Sigmoid colon (tissue), 4 donors: Measurements from ENCODE around the gene AKAP7.

Experiments
- EP300 ChIP-seq, 4 donors: sonication (generic); formaldehyde crosslinking; IDR thresholded peaks; one replicate each; pipeline ENCODE4 v1.6.1; 2017; ENCODE audit warnings: antibody characterized with exemption in 4 of 4
- POLR2A ChIP-seq, 2 donors: fragments of 450-650 bp; IDR thresholded peaks; one replicate each; pipeline ENCODE4 v1.6.1; 2016; ENCODE audit warnings: antibody characterized with exemption in 2 of 2, mild to moderate bottlenecking in 2 of 2, moderate library complexity in 2 of 2
- POLR2AphosphoS5 ChIP-seq, 4 donors: sonication (generic); formaldehyde crosslinking; IDR thresholded peaks; one replicate each; pipeline ENCODE4 v1.6.1; 2017; ENCODE audit warnings: antibody characterized with exemption in 4 of 4
- TF ChIP-seq, protein P1 (sequence below), 4 experiments: fragments of 450-650 bp in 3 of 4; fragments of 200-600 bp in 1 of 4; IDR thresholded peaks; one replicate each; pipeline ENCODE4 v1.5.1; 2016 to 2019; ENCODE audit warnings: antibody characterized with exemption in 4 of 4, mild to moderate bottlenecking in 3 of 4, moderate library complexity in 2 of 4

DNA sequence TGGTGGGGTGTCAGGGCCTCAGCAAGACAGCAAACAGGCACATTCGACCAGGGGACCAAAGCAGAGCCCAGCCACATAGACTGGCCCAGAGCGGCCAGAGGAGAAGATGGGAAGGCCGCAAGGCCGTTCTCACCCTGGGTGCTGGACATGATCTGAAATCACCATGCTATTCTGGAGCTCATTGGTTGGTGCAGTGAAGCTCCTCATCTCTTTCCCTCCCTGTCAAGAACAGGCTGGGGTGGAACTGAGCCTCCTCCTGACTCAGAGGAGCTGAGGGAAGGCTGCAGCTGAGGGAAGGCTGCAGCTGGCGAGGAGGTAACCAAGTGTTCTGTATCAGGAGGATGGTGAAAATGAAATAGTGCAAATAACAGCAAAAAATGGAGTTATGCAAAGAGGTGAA, 80.0 kb downstream of the AKAP7 start:
- TF ChIP-seq, protein P1, sequence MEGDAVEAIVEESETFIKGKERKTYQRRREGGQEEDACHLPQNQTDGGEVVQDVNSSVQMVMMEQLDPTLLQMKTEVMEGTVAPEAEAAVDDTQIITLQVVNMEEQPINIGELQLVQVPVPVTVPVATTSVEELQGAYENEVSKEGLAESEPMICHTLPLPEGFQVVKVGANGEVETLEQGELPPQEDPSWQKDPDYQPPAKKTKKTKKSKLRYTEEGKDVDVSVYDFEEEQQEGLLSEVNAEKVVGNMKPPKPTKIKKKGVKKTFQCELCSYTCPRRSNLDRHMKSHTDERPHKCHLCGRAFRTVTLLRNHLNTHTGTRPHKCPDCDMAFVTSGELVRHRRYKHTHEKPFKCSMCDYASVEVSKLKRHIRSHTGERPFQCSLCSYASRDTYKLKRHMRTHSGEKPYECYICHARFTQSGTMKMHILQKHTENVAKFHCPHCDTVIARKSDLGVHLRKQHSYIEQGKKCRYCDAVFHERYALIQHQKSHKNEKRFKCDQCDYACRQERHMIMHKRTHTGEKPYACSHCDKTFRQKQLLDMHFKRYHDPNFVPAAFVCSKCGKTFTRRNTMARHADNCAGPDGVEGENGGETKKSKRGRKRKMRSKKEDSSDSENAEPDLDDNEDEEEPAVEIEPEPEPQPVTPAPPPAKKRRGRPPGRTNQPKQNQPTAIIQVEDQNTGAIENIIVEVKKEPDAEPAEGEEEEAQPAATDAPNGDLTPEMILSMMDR (IDR thresholded peaks at IDR 0.05) = no peak
- TF ChIP-seq POLR2A (IDR thresholded peaks at IDR 0.05) (no peak), POLR2AphosphoS5 (IDR thresholded peaks at IDR 0.05) (no peak), EP300 (IDR thresholded peaks at IDR 0.05) (no peak)
